Right cardiac atrium (tissue), 5 donors: ENCODE results near the gene CAMK2B. TPM values are rescaled to one million over a fixed set of nuclear protein-coding genes. Genes with fewer than 3 reads are reported as not detected.

Source experiments
- ATAC-seq, 2 donors: fragments of 200-7000 bp; cut with Tn5 transposase; one replicate each; pipeline versions ENCODE4 v1.8.0 to v1.9.1; 2020; ENCODE audit warnings: moderate library complexity in 2 of 2, mild to moderate bottlenecking in 1 of 2
- DNase-seq, 3 donors: peaks; one replicate each; pipeline ENCODE4 v3.0.0-alpha.2; 2020
- H3K27ac ChIP-seq: one replicate; pipeline ENCODE4 v1.5.1; 2013; ENCODE audit warnings: mild to moderate bottlenecking, low read length, control low read depth, moderate library complexity
- H3K27me3 ChIP-seq: one replicate; pipeline ENCODE4 v1.6.1; 2013; ENCODE audit not compliant: control insufficient read depth, insufficient read depth
- H3K4me1 ChIP-seq: one replicate; pipeline ENCODE4 v1.6.1; 2013; ENCODE audit warnings: low read length; ENCODE audit not compliant: control insufficient read depth, insufficient read depth
- H3K4me3 ChIP-seq: one replicate; pipeline ENCODE4 v1.5.1; 2013; ENCODE audit warnings: low read length, control low read depth
- H3K9me3 ChIP-seq: one replicate; pipeline ENCODE4 v1.6.1; 2013; ENCODE audit warnings: low read length; ENCODE audit not compliant: control insufficient read depth
- WGBS: extraction: QIAGEN DNeasy Blood & Tissue Kit; methylation state at CpG from one replicate; pipeline ENCODE4 v1.1.7; 2013; 5-methylcytosine and 5-hydroxymethylcytosine counted together
- intact Hi-C, 4 donors: fragments of 100-400 bp; cut with DNase I; formaldehyde crosslinking; loops; one replicate each; pipeline versions ENCODE4 v1.11.0 to v1.14.0; 2022 to 2023
- polyA plus RNA-seq: library from polyadenylated mRNA; stranded (reverse); fragments of 200-250 nt; gene quantifications from one replicate; pipeline ENCODE4 v1.2.3, GENCODE V29; 2013
- total RNA-seq, 4 donors: library from RNA; stranded (reverse); fragmentation: NEBNext Ultra II Directional; extraction: Animal tissue kit (Norgen Biotek cat#: 25700); gene quantifications; one replicate each; pipeline ENCODE4 v1.2.1, GENCODE V29; 2021
- donor health status: healthy with polysubstance abuse.
- donor health status: DM: no; HTN: yes; CAD: no.
- donor health status: DM: no; HTN: no; CAD: no.
- donor health status: DM: no; HTN: yes; CAD: no; lungs with severe emphysema.
- donor health status: DM: yes; HTN: yes; CAD: no.

The CAMK2B gene
- total and polyA plus RNA-seq, 5 donors: 79.7 to 134 (median 105) TPM

DNA sequence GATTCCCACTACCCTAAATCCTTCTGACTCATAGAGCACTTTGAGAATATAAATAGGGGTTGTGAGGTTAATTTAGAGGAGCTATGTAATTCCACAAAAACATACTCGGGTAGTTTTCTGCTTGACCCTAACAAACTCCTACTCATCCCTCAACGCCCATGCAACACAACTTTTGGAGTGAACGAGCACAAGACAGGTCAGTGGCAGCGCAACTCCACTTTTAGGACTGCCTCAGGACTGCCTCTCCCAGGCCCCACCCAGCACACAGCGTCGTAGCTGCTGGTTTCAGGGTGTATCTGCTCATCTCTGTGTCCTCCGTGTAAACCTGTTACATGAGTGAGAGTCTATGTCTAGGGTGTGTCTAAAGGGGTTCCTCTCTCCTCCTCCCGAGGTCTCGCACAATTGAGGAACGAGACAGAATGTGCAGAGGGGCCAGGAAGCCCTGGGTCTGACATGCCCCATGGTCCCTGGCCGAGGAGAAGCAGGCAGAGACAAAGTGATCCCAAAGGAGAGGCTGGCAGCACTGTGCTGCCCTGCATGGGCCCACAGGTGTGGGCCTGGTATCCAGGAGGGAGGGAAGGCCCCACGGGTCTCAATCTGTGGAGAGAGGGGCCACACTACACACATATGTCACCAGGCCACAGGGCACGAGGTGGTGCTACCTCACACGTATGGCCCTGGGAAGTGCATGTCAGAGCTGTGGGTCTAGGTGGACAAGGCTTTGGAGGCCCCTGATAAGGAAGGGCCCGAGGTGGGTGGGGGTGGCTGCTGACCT lies 45.5 kb downstream of the CAMK2B start:
- peak in 2 of 3 donors; percentile 27 to 38 for DNase-seq
- intact Hi-C loops: no loop called here
- Histone ChIP-seq H3K9me3 (no peaks in the 10 kb centered on the region), H3K27ac (no peak overlapping the region), H3K27me3 (no peaks in the 10 kb centered on the region), H3K4me1 (peaks cover 4% of the 10 kb centered on the region), H3K4me3 (no peak overlapping the region)
- no peak for ATAC-seq
- 79% methylated on average over 15 of the region's 15 CpGs for WGBS

DNA sequence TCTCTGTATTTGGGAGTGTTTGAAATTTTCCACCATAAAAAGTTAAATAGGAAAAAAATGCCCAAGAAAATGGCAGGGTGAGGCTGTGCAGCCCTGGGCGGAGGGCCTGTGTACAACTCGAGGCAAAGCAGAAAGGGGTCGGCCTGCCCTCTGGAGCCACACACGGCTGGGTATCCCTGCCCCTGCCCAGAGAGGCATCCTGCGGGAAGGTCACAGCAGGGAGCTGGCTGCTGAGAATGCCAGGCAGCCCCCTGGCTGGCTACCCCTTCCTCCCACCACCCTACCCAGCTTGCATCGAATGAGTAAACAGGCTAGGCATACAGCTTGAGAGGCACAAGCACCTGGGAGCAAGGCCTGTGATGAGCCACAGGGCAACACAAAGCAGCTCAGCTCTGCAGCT lies 46.1 kb downstream of the CAMK2B start:
- 86% methylated on average over 6 of the region's 6 CpGs for WGBS
- Histone ChIP-seq H3K27ac (no peak overlapping the region), H3K27me3 (no peaks in the 10 kb centered on the region), H3K4me3 (no peak overlapping the region), H3K9me3 (no peaks in the 10 kb centered on the region), H3K4me1 (peaks cover 4% of the 10 kb centered on the region)
- intact Hi-C loops: no loop called here
- peak in 2 of 3 donors; percentile 9 to 14 for DNase-seq
- no peak for ATAC-seq

DNA sequence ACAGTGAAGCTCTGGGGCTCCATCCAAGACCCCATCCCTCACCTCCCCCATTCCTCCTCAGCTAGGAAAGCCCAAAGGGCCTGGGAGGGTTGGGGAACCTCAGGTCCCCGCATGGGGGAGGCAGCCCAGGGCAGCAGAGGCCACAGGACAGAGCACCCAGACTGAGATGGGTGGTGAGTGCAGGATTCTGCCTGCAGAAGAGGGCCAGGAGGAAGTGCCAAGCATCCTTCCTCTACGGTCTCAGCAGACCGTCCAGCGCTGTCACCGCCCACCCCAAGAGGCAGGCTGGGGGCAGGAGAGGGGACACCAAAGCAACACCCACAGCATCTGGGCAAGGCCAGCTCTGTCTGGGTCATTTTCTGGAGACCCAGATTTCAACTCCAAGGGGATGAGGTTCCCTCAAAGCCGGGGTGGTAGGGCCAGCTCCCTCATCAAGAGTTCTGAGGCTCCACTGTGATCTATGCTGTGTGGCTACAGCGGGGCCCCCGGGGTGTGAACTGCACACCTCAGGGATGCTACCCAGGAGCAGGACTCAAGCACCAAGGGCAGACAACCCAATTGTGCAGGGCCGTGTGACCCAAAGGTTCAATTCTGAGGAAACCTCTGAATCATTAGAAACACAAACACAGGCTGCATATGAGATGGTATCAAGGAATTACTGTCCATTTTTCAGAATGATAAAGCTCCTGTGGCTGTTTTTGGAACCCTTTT lies 46.8 kb downstream of the CAMK2B start:
- no peak for ATAC-seq
- Histone ChIP-seq H3K27me3 (no peaks in the 10 kb centered on the region), H3K9me3 (no peaks in the 10 kb centered on the region), H3K27ac (no peak overlapping the region), H3K4me1 (peaks cover 4% of the 10 kb centered on the region), H3K4me3 (no peak overlapping the region)
- peak in 2 of 3 donors; percentile 20 to 21 for DNase-seq
- intact Hi-C loops: no loop called here
- WGBS: 71% methylated on average over 9 of the region's 9 CpGs

DNA sequence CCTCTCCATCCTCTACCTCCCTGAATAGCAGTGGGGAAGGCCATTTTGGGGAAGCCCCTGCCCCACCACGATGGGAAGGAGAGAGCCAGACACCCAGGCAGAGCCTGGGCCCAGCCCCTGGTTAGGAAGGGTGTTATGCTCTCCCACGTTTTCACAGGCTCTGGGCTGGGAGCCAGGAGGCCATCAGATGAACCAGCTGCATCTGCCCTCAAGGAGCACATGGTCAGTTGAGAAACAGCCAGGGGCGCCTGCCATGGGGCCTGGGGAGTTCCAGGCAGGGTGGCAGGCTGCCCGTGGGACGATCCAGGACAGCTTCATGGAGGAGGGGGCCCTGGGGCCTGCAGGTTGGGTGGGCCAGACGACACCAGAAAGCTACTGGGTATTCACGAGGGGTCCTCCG lies 47.5 kb downstream of the CAMK2B start:
- 63% methylated on average over 8 of the region's 8 CpGs for WGBS
- intact Hi-C loops: no loop called here
- Histone ChIP-seq H3K9me3 (no peaks in the 10 kb centered on the region), H3K4me1 (peaks cover 4% of the 10 kb centered on the region), H3K27ac (no peak overlapping the region), H3K4me3 (no peak overlapping the region), H3K27me3 (no peaks in the 10 kb centered on the region)
- DNase-seq: peak; percentile 66 to 89 (median 84)
- peak; percentile 47 for ATAC-seq

DNA sequence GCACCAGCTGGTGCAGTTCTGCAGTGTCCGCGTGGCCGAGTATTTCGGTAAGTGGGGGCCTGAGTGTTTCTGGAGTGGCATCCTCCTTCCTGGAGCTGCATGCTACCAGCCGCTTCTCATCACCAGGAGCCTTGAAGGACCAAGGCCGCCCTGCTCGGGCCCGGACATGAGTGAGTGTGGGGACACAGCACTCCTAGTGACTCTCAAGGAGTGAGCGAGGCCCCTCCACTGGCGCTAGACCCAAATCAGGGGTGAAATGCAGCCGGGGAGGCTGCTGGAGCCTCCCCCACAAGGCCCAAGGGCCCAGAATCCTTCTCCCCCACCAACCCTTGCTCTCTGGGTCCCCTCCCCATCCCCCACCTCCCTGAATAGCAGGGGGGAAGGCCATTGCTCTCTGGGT lies 48.0 kb downstream of the CAMK2B start:
- Histone ChIP-seq H3K27me3 (no peaks in the 10 kb centered on the region), H3K9me3 (no peaks in the 10 kb centered on the region), H3K4me1 (peaks cover 4% of the 10 kb centered on the region), H3K4me3 (no peak overlapping the region), H3K27ac (no peak overlapping the region)
- intact Hi-C loops: no loop called here
- ATAC-seq (no peak), DNase-seq (peak; percentile 6 to 42 (median 39))
- WGBS: 87% methylated on average over 11 of the region's 11 CpGs

DNA sequence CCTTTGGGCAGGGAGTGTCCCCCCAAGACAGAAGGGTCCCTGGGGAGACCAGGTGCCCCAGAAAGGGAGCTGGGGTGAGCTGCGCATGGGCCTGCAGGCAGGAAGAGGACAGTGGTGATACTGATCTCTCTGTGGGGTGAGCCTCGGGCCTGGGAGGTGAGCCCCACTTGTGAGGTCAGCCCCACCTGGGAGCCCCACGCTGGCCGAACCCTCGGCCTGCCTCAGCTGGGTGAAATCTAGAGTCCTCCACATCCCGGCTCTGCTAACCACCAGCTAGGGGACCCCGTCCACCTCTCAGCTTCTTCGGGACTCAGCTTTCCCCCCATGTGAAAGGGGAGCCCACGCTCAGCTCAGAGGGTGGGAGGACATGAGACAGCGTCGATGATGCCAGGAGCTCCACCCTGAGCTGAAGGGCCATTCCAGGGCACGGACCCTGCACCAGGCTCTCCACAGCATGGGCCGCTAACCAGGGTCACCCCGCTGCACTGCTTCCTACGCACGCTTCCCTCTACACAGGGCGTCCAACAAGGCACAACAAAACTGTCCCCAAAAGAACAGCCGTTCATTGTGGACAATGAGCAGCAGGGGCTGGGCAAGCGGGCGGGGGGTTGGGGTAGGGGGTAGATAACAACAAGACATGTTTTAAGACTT lies 48.7 kb downstream of the CAMK2B start:
- H3K27ac ChIP-seq: no peak overlapping the region
- no peaks in the 10 kb centered on the region for H3K27me3 ChIP-seq
- H3K4me1 ChIP-seq: peaks cover 4% of the 10 kb centered on the region
- no peak overlapping the region for H3K4me3 ChIP-seq
- ATAC-seq (no peak), DNase-seq (peak; percentile 4 to 49 (median 28))
- WGBS: 90% methylated on average over 20 of the region's 20 CpGs
- intact Hi-C loops: no loop called here
- no peaks in the 10 kb centered on the region for H3K9me3 ChIP-seq

DNA sequence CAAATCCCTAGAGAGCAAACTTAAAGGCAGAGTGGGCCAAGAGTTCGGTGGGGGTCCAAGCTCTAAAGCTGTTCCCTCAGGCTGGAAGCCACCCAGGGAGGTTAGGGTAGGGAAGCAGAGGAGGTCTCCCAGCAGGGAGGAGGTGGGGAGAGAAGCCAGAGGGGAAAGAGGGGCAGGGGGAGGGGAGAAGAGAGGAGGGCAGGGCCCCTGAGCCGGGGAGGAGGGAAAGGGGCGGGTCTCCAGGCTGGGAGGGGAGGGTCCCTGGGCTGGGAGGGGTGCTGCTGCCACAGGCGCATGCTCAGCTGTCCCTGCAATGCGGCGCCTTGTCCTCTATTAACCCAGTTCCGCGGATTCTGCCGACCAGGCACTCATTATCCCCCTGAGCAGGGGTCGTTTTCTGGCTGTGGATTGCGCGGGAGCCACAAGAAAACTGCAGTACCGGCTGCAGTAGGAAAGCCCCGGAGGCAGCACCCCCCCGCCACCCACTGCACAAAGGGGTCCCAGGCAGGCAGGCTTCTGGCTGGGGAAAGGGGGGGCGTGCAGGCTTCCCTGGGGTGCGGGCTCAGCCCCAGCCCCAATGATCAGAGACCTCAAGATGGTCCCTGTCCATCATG lies 49.3 kb downstream of the CAMK2B start:
- no peak overlapping the region for H3K27ac ChIP-seq
- ATAC-seq: peak in 1 of 2 donors; percentile 9
- peak; percentile 31 to 72 (median 58) for DNase-seq
- no peaks in the 10 kb centered on the region for H3K9me3 ChIP-seq
- no peaks in the 10 kb centered on the region for H3K27me3 ChIP-seq
- H3K4me3 ChIP-seq: no peak overlapping the region
- intact Hi-C loops: no loop called here
- 17% methylated on average over 17 of the region's 17 CpGs for WGBS
- peaks cover 4% of the 10 kb centered on the region for H3K4me1 ChIP-seq

DNA sequence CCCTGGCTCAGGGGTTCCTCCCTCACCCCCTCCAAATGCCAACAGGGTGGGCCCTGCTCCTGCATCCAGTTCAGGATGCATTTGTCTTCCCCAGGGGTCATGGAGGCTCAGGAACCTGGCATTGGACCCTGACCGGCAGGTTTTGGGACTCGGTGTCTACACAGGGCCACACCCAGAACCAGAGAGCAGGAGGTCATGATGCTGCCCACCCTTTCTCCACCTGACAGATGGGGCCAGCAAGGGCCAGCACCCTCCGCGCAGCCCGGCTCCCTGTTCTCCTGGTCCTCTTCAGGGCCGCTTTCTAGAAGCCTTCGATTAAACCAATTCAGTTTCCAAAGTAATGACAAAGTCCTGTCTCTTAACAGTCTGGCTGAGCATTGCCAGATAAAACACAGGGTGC lies 50.2 kb downstream of the CAMK2B start:
- Histone ChIP-seq H3K4me3 (no peak overlapping the region), H3K27me3 (no peaks in the 10 kb centered on the region), H3K27ac (no peak overlapping the region), H3K9me3 (no peaks in the 10 kb centered on the region), H3K4me1 (peaks cover 4% of the 10 kb centered on the region)
- ATAC-seq (no peak), DNase-seq (peak; percentile 7 to 28 (median 9))
- WGBS: 84% methylated on average over 7 of the region's 7 CpGs
- intact Hi-C loops: no loop called here

DNA sequence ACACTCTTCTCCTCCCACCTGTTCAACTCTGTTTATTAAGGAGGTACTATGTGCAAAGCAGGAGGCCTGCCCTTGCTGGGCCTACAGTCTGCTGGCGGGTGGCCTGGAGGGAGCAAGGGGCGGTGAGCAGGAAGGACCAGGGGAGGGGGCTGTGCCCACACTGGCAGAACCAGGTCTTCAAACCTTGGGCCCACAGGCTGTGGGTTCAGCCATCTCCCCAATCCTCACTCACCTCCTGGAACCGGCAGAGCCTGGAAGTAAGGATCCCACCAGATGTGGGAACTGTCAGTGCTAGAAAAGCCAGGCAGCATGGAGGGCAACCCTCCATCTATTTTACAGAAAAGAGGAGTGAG lies 50.8 kb downstream of the CAMK2B start:
- WGBS: 91% methylated on average over 3 of the region's 3 CpGs
- Histone ChIP-seq H3K9me3 (no peaks in the 10 kb centered on the region), H3K27ac (no peak overlapping the region), H3K27me3 (no peaks in the 10 kb centered on the region), H3K4me3 (no peak overlapping the region), H3K4me1 (peaks cover 4% of the 10 kb centered on the region)
- peak; percentile 5 to 17 (median 6) for DNase-seq
- intact Hi-C loops: no loop called here
- no peak for ATAC-seq

DNA sequence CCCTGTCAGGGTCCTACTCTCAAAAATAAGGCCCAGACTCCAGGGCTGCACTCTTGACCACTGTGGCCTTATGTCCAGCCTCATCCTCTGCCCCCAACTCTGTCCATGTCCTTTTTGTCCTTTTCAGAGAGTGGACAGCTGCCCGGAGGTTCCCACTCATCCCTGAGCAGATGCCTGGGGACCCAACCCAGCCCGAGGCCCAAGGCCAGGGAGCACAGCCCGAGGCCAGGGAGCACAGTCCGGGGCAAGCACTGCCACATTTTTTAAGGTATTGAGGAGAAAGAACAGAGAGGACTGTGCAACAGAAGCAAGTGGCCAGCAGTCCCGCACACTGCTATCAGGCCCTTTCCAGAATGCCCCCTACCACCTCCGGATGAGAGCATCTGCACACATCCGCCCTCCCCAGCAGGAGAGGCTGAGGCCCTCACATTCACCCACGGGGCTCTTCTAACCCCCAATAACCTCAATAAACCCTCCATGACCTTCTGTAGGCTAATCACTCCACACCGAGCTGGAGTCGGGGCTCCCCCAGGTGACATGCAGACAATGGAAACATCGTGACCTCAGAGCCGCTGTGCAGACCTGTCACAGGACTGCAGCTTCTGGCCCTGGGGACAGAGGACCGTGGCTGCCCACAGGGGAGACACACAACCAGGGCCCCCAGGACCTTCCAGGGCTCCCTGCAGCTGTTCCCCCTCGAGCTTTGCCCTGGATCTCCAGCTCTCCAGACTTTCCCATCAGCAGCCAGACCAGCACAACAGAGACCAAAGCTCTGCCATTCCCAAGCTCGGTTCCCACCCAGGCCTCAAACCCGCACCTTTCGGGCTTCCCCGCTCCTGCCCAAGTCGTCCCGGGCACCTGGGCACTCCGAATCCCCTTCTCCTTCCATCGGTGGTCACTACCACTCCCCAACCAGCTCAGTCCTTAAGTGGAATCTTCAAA lies 51.4 kb downstream of the CAMK2B start:
- H3K27me3 ChIP-seq: no peaks in the 10 kb centered on the region
- WGBS: 85% methylated on average over 22 of the region's 22 CpGs
- no peak overlapping the region for H3K27ac ChIP-seq
- H3K4me1 ChIP-seq: peaks cover 4% of the 10 kb centered on the region
- H3K4me3 ChIP-seq: no peak overlapping the region
- no peaks in the 10 kb centered on the region for H3K9me3 ChIP-seq
- DNase-seq (peak; percentile 2 to 29 (median 18)), ATAC-seq (no peak)
- intact Hi-C loops: no loop called here
